SK-N-SH (cell line): ENCODE measurements around the gene ZNF664. TPM values are rescaled to one million over a fixed set of nuclear protein-coding genes. Genes with fewer than 3 reads are reported as not detected.

Source experiments
- CTCF ChIA-PET: fragments of 300-600, 350-600 bp; formaldehyde crosslinking; extraction: SDS; loops from one replicate; lab custom pipeline; 2021; lab: Yijun Ruan, JAX
- POLR2A ChIA-PET: fragments of 350-600 bp; sonication (Branson Sonifier 250); formaldehyde crosslinking; extraction: SDS; loops from one replicate; lab custom pipeline; 2020; ENCODE audit warnings: antibody characterized with exemption, inconsistent platforms; lab: Yijun Ruan, JAX
- DNase-seq: peaks from one replicate; pipeline ENCODE4 v3.0.0; 2012
- H2AFZ ChIP-seq: fragments of 200-600 bp; sonication (generic); 2 replicates; pipeline ENCODE4 v1.8.1; 2016; ENCODE audit warnings: antibody characterized with exemption, mild to moderate bottlenecking, low read depth
- H3F3A ChIP-seq: fragments of 200-600 bp; sonication (generic); replicated peaks from 2 replicates; pipeline ENCODE3; 2016; ENCODE audit warnings: antibody characterized with exemption, mild to moderate bottlenecking; ENCODE audit not compliant: insufficient read depth
- H3K27ac ChIP-seq, 2 experiments: fragments of 200-500 bp in 1 of 2; fragments of 200-600 bp in 1 of 2; sonication (Bioruptor generic) in 1 of 2; sonication (generic), shearing (Covaris generic) in 1 of 2; 2 replicates each; pipeline versions ENCODE4 v1.5.1 to v1.6.1; 2014 to 2016; ENCODE audit warnings: low read depth in 2 of 2, inconsistent platforms in 1 of 2, low read length in 1 of 2, mild to moderate bottlenecking in 1 of 2, mixed read lengths in 1 of 2
- H3K27me3 ChIP-seq: fragments of 200-600 bp; sonication (generic), shearing (Covaris generic); 2 replicates; pipeline ENCODE4 v1.6.1; 2016; ENCODE audit warnings: mixed run types; ENCODE audit not compliant: insufficient read depth
- H3K36me3 ChIP-seq, 2 experiments: fragments of 200-500 bp in 1 of 2; fragments of 200-600 bp in 1 of 2; sonication (Bioruptor generic) in 1 of 2; sonication (generic) in 1 of 2; replicated peaks in 1 of 2; 2 replicates each; pipeline versions ENCODE3 to v1.5.1; 2014 to 2016; ENCODE audit warnings: low read length in 1 of 2, mild to moderate bottlenecking in 1 of 2; ENCODE audit not compliant: insufficient read depth in 2 of 2, control insufficient read depth in 1 of 2
- H3K4me1 ChIP-seq, 2 experiments: fragments of 200-500 bp in 1 of 2; fragments of 200-600 bp in 1 of 2; sonication (Bioruptor generic) in 1 of 2; sonication (generic), shearing (Covaris generic) in 1 of 2; 2 replicates each; pipeline versions ENCODE4 v1.5.1 to v1.6.1; 2014 to 2016; ENCODE audit warnings: low read depth in 1 of 2, low read length in 1 of 2, mixed run types in 1 of 2; ENCODE audit not compliant: insufficient read depth in 2 of 2, control insufficient read depth in 1 of 2
- H3K4me2 ChIP-seq: fragments of 200-600 bp; sonication (generic), shearing (Covaris generic); 2 replicates; pipeline ENCODE4 v1.6.1; 2017; ENCODE audit warnings: mixed run types
- H3K4me3 ChIP-seq, 2 experiments: fragments of 200-500 bp in 1 of 2; fragments of 200-600 bp in 1 of 2; sonication (Bioruptor generic) in 1 of 2; sonication (generic), shearing (Covaris generic) in 1 of 2; 2 replicates each; pipeline versions ENCODE4 v1.5.1 to v1.8.1; 2014 to 2016; ENCODE audit warnings: low read depth in 2 of 2, inconsistent platforms in 1 of 2, low read length in 1 of 2, mild to moderate bottlenecking in 1 of 2, mixed read lengths in 1 of 2, moderate library complexity in 1 of 2
- H3K79me2 ChIP-seq: fragments of 200-600 bp; sonication (generic); 2 replicates; pipeline ENCODE4 v1.8.1; 2017; ENCODE audit warnings: mild to moderate bottlenecking; ENCODE audit not compliant: insufficient read depth
- H3K9ac ChIP-seq: fragments of 200-600 bp; sonication (generic); 2 replicates; pipeline ENCODE4 v1.6.1; 2017; ENCODE audit warnings: mixed run types
- H3K9me2 ChIP-seq: fragments of 200-600 bp; sonication (generic); 2 replicates; pipeline ENCODE4 v1.6.1; 2017; ENCODE audit warnings: mixed run types
- H3K9me3 ChIP-seq: fragments of 200-600 bp; sonication (generic); 2 replicates; pipeline ENCODE4 v1.6.1; 2017; ENCODE audit warnings: mixed run types, mild to moderate bottlenecking, moderate library complexity
- H4K20me1 ChIP-seq: fragments of 200-600 bp; sonication (generic); 2 replicates; pipeline ENCODE4 v1.6.1; 2017; ENCODE audit warnings: mild to moderate bottlenecking, mixed run types; ENCODE audit not compliant: insufficient read depth
- CHD2 ChIP-seq: fragments of 150-350 bp; IDR thresholded peaks from 2 replicates; pipeline ENCODE4 v1.6.1; 2018; ENCODE audit warnings: low read length; ENCODE audit not compliant: partially characterized antibody
- CTCF ChIP-seq: fragments of 200-600 bp; sonication (generic); IDR thresholded peaks from 2 replicates; pipeline ENCODE4 v1.6.1; 2017; ENCODE audit warnings: antibody characterized with exemption, mild to moderate bottlenecking, moderate library complexity
- ELF1 ChIP-seq: IDR thresholded peaks from 2 replicates; pipeline ENCODE4 v1.4.0; 2012
- EP300 ChIP-seq, 2 experiments: IDR thresholded peaks; 2 replicates each; pipeline versions ENCODE4 v1.4.0 to v1.6.1; 2012; ENCODE audit warnings: borderline replicate concordance in 1 of 2, low read depth in 1 of 2, low read length in 1 of 2
- EZH2phosphoT487 ChIP-seq: fragments of 200-600 bp; sonication (generic); IDR thresholded peaks from 2 replicates; pipeline ENCODE4 v1.6.1; 2017; ENCODE audit warnings: low read depth, mixed run types, mild to moderate bottlenecking, antibody characterized with exemption, moderate library complexity, borderline replicate concordance
- FOSL2 ChIP-seq: IDR thresholded peaks from 2 replicates; pipeline ENCODE4 v1.4.0; 2012; ENCODE audit warnings: low read depth, mild to moderate bottlenecking, moderate library complexity, borderline replicate concordance
- FOXM1 ChIP-seq: IDR thresholded peaks from 2 replicates; pipeline ENCODE4 v1.4.0; 2012; ENCODE audit warnings: low read depth, mild to moderate bottlenecking
- GABPA ChIP-seq: IDR thresholded peaks from 2 replicates; pipeline ENCODE4 v1.4.0; 2012; ENCODE audit warnings: low read depth, mild to moderate bottlenecking
- GATA2 ChIP-seq: sonication (generic); formaldehyde crosslinking; IDR thresholded peaks from 2 replicates; pipeline ENCODE4 v1.5.0; 2020; ENCODE audit warnings: mild to moderate bottlenecking, missing genetic modification reagents
- IRF3 ChIP-seq: fragments of 150-350 bp; IDR thresholded peaks from 2 replicates; pipeline ENCODE4 v1.6.1; 2016; ENCODE audit warnings: mild to moderate bottlenecking, low read depth, low read length
- MAX ChIP-seq: IDR thresholded peaks from 2 replicates; pipeline ENCODE4 v1.4.0; 2012; ENCODE audit warnings: low read depth
- NFIC ChIP-seq: IDR thresholded peaks from 2 replicates; pipeline ENCODE4 v1.4.0; 2012; ENCODE audit warnings: borderline replicate concordance
- NRF1 ChIP-seq: IDR thresholded peaks from 2 replicates; pipeline ENCODE4 v1.6.1; 2012; ENCODE audit warnings: low read depth, mild to moderate bottlenecking, low read length
- RAD21 ChIP-seq: IDR thresholded peaks from 2 replicates; pipeline ENCODE4 v1.6.1; 2012; ENCODE audit warnings: mild to moderate bottlenecking, low read length
- RFX5 ChIP-seq: IDR thresholded peaks from 2 replicates; pipeline ENCODE4 v1.6.1; 2012; ENCODE audit warnings: mild to moderate bottlenecking, improper control_type of control experiment, low read length
- TAF1 ChIP-seq: IDR thresholded peaks from 2 replicates; pipeline ENCODE4 v1.6.1; 2012; ENCODE audit warnings: low read depth, mild to moderate bottlenecking, low read length, moderate library complexity, borderline replicate concordance
- TCF12 ChIP-seq: IDR thresholded peaks from 2 replicates; pipeline ENCODE4 v1.4.0; 2012
- USF2 ChIP-seq: fragments of 150-350 bp; IDR thresholded peaks from 2 replicates; pipeline ENCODE4 v1.6.1; 2017; ENCODE audit warnings: antibody characterized with exemption, low read length, low read depth, borderline replicate concordance
- YY1 ChIP-seq: IDR thresholded peaks from 2 replicates; pipeline ENCODE4 v1.4.0; 2012; ENCODE audit warnings: low read depth, mild to moderate bottlenecking
- WGBS: methylation state at CpG from one replicate; pipeline ENCODE4 v1.1.6; 2017; ENCODE audit warnings: low lambda C conversion rate; 5-methylcytosine and 5-hydroxymethylcytosine counted together
- polyA plus RNA-seq, 3 experiments: library from polyadenylated mRNA; depleted of rRNA; stranded (reverse); fragments of >200 nt; gene quantifications; 2 replicates each; pipeline ENCODE4 v1.2.3, GENCODE V29; 2012
- TF ChIP-seq, protein P1 (sequence below): IDR thresholded peaks from 2 replicates; pipeline ENCODE4 v1.4.0; 2012; ENCODE audit warnings: low read depth, borderline replicate concordance

ZNF664 gene
- polyA plus RNA-seq, 1 of the 3 experiments (the other 2 are of a cell fraction), result 34.9 TPM

- CTCF ChIA-PET, result interaction anchor here (1.8 to 1.9 kb wide), 2 partner anchors 17 to 31 kb away, joined by 6 read pairs; no protein-coding TSS in a partner anchor
Measured at GRCh38 chr12:124001343-124001742, 28.3 kb downstream of the ZNF664 start.

DNA sequence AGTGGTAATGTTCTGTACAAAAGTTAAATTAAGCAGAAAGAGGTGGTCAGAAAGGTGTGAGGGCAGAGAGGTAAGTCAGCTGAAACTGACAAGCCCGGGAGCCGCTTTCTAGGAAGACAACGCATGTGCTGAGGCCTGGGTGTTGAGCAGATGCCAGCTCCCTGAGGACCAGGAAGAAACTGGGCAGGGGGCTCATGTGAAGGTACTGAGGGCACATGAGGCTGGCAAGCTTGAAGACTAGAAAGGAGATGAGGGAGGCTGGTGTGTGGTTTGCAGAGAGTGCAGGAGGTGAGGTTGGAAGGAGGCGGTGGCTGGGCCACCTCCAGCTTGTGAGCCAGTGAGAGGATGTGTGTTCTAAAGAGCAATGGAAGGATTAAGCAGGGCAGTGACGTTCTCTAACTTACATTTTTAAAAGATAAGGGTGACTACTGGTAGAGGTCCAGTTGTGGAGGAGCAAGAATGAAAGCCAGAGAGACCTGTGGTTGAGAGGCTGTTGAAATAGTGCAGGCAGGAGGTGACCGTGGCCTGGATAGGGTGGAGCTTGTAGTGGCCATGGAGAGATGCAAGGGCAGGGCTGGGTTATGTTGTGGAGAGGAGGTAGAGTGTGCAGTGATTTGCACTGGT lies 29.1 kb downstream of the ZNF664 start:
- Histone ChIP-seq H3K27ac (no peak overlapping the region), H3K27me3 (no peaks in the 10 kb centered on the region), H2AFZ (no peak overlapping the region), H3K79me2 (peaks cover 32% of the 10 kb centered on the region; the same call in 1 of the 2 replicates), H3K36me3 (peaks cover 12 to 60% of the 10 kb centered on the region in 2 experiments), H3K9ac (no peak overlapping the region), H3K4me1 (peaks cover 0 to 21% of the 10 kb centered on the region in 2 experiments; a peak in 1 of 4 replicates), H3K4me3 (no peak overlapping the region), H3F3A (no peaks in the 10 kb centered on the region), H3K4me2 (no peak overlapping the region), H3K9me2 (no peaks in the 10 kb centered on the region), H4K20me1 (0 out of 2 replicates have a peak, but pooled peaks cover 4% of the 10 kb centered on the region), H3K9me3 (no peaks in the 10 kb centered on the region)
- CTCF ChIA-PET, result interaction anchor here (0.9 to 1.6 kb wide), 2 partner anchors 13 to 97 kb away, joined by 3 to 6 read pairs; no protein-coding TSS in a partner anchor
- WGBS, result 98% methylated on average over 6 of the region's 6 CpGs
- no peak for DNase-seq
- POLR2A ChIA-PET, result no interaction called here
- TF ChIP-seq YY1, result no peak
- no peak for TF ChIP-seq GABPA
- no peak for TF ChIP-seq FOXM1
- TF ChIP-seq RFX5, result no peak
- no peak for TF ChIP-seq ELF1
- TF ChIP-seq MAX, result no peak
- no peak for TF ChIP-seq TAF1
- no peak for TF ChIP-seq USF2
- no peak for TF ChIP-seq IRF3
- TF ChIP-seq NFIC, result no peak
- TF ChIP-seq CHD2, result no peak
- TF ChIP-seq EP300 (IDR thresholded peaks at IDR 0.05; ENCODE audit: borderline replicate concordance in 1 of 2, low read depth in 1 of 2, low read length in 1 of 2), result no peak
- TF ChIP-seq CTCF, result no peak
- TF ChIP-seq TCF12, result no peak
- no peak for TF ChIP-seq NRF1
- no peak for TF ChIP-seq EZH2phosphoT487
- no peak for TF ChIP-seq FOSL2

More at GRCh38 chr12:124001343-124001742, 28.3 kb downstream of the ZNF664 start:
- peaks cover 31% of the 10 kb centered on the region; the same call in 1 of the 2 replicates for H3K79me2 ChIP-seq
- no peak overlapping the region for H3K4me3 ChIP-seq
- H3K9me3 ChIP-seq, result no peaks in the 10 kb centered on the region
- no peak overlapping the region for H3K4me2 ChIP-seq
- POLR2A ChIA-PET, result interaction anchor here (1.5 kb wide), 1 partner anchor 290 kb away, joined by 3 read pairs; no protein-coding TSS in a partner anchor
- H3K27me3 ChIP-seq, result no peaks in the 10 kb centered on the region
- peaks cover 12 to 62% of the 10 kb centered on the region in 2 experiments for H3K36me3 ChIP-seq
- no peak for DNase-seq
- H3F3A ChIP-seq, result no peaks in the 10 kb centered on the region
- H3K4me1 ChIP-seq, result peaks cover 0 to 26% of the 10 kb centered on the region in 2 experiments; a peak in 1 of 4 replicates
- 96% methylated on average over 7 of the region's 7 CpGs for WGBS
- H3K9ac ChIP-seq, result no peak overlapping the region
- H4K20me1 ChIP-seq, result 0 out of 2 replicates have a peak, but pooled peaks cover 4% of the 10 kb centered on the region
- H3K27ac ChIP-seq, result no peak overlapping the region
- H3K9me2 ChIP-seq, result no peaks in the 10 kb centered on the region
- TF ChIP-seq ELF1 (no peak), NFIC (no peak), RAD21 (no peak), GATA2 (CRISPR knock-in tag) (no peak), FOSL2 (no peak), EP300 (IDR thresholded peaks at IDR 0.05; ENCODE audit: borderline replicate concordance in 1 of 2, low read depth in 1 of 2, low read length in 1 of 2) (no peak)
- TF ChIP-seq, protein P1, sequence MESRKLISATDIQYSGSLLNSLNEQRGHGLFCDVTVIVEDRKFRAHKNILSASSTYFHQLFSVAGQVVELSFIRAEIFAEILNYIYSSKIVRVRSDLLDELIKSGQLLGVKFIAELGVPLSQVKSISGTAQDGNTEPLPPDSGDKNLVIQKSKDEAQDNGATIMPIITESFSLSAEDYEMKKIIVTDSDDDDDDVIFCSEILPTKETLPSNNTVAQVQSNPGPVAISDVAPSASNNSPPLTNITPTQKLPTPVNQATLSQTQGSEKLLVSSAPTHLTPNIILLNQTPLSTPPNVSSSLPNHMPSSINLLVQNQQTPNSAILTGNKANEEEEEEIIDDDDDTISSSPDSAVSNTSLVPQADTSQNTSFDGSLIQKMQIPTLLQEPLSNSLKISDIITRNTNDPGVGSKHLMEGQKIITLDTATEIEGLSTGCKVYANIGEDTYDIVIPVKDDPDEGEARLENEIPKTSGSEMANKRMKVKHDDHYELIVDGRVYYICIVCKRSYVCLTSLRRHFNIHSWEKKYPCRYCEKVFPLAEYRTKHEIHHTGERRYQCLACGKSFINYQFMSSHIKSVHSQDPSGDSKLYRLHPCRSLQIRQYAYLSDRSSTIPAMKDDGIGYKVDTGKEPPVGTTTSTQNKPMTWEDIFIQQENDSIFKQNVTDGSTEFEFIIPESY, result no peak
- TF ChIP-seq, all 33 proteins: peak for 0
- no peak overlapping the region for H2AFZ ChIP-seq
